Mammary epithelial cell (primary cell): ENCODE data around the gene C11orf54.

Experiments used
- CTCF ChIP-seq, 2 donors: IDR thresholded peaks in 1 of 2; conservative IDR thresholded peaks in 1 of 2; 2 replicates each; pipeline ENCODE4 v1.5.1; 2011 to 2012; ENCODE audit warnings: inconsistent platforms in 2 of 2, low read length in 2 of 2, mild to moderate bottlenecking in 2 of 2, control low read depth in 1 of 2, low read depth in 1 of 2; ENCODE audit not compliant: insufficient read depth in 1 of 2; ENCODE audit errors: extremely low read depth in 1 of 2
- EZH2 ChIP-seq: IDR thresholded peaks from 2 replicates; pipeline ENCODE4 v1.6.1; 2012; ENCODE audit warnings: low read length, inconsistent platforms, borderline replicate concordance

- no peak for TF ChIP-seq CTCF (conservative IDR thresholded peaks at IDR 0.05 in 1 of 2, IDR thresholded peaks at IDR 0.05 in 1 of 2; ENCODE audit: extremely low read depth in 1 of 2, insufficient read depth in 1 of 2, low read depth in 1 of 2, low read length in 2 of 2)
- TF ChIP-seq EZH2, result no peak
Measured at GRCh38 chr11:93719310-93719709, 22.2 kb upstream of the C11orf54 start.
